CD1c-positive myeloid dendritic cell (primary cell): ENCODE results near the gene GALNT17.

Experiments used
- DNase-seq: peaks from one replicate; pipeline ENCODE4 v3.0.0-alpha.2; 2016; ENCODE audit errors: extremely low spot score

The GALNT17 gene

DNA sequence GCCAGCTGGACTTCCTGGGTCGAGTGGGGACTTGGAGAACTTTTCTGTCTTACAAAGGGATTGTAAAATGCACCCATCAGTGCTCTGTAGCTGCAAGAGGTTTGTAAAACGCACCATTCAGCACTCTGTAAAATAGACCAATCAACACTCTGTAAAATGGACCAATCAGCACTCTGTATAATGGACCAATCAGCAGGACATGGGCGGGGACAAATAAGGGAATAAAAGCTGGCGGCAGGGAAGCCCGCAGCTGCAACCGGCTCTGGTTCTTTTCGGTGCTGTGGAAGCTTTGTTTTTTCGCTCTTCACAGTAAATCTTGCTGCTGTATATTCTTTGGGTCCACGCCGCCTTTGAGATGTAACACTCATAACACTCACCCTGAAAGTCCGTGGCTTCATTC is 151.9 kb downstream of the GALNT17 start:
- DNase-seq: no peak

DNA sequence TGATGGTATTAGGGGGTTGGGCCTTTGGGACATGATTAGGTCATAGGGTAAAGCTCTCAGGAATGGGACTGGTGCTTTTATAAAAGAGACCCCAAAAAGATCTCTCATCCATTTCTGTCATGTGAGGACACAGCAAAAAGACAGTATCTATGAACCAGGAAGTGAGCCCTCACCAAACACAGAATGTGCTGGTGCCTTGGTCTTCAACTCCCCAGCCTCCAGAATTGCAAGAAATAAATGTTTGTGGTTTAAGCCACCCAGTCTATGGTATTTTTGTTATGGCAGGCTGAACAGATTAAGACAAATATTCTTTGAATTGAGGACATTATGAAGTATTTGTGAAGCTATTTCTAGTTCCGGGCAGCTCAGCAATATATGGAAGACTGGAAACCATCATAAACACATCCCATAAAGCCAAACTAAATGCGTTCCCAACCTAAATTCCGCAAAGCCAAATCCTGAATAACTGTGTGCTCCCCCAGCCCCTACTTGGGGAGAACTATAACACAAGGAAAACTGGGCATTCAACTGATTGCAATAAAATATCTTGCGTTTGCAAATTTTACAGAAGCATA is 153.7 kb downstream of the GALNT17 start:
- DNase-seq: no peak

DNA sequence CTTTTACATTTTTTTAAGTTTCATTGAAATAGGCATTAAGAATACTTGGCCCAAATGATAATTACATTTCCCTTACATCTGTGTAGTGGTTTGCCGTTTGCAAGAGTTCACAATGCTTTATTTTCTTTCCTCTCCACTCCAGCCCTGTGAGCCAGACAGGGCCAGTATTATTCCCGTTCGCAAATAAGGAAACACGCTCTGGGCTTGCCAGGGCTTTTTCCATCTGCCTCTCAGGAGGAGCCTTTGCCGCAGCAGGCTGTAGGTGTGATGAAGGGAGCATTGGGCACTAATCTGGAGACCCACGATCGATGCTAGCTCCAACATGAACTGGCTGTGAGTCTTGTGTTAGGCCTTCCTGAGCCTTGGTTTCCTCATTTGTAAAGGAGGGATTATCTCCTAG is 154.4 kb downstream of the GALNT17 start:
- DNase-seq: no peak

DNA sequence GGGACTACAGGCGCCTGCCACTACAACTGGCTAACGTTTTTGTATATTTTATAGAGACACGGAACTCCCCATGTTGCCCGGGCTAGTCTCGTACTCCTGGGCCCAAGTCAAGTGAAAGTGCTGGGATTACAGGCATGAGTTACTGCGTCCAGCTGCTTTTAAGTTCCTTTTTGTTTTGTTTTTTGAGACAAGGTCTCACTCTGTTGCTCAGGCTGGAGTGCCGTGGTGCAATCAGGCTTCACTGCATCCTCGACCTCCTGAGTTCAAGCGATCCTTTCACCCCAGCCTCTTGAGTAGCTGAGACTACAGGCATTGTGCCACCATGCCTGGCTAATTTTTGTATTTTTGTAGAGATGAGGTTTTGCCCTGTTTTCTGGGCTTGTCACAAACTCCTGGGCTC is 155.0 kb downstream of the GALNT17 start:
- DNase-seq: no peak

DNA sequence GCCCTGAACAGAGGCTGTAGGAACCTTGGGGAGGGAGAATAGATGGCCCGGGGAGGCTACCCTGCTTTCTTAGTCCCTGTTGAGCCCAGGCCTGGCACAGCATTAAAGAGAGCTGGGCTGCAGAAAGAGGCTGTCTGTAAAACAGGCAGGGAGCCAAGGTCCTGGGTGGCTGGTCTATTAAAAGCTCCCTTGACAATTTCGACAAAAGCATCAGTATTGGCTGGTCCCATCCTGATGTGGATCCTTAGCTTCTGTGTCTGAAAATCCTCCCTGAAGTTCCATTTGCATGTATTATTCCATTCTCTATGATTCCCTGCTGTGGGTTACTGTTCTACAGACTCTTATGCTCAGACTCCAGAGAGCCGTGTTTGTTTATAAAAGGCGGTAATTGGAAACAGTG is 158.5 kb downstream of the GALNT17 start:
- DNase-seq: no peak

DNA sequence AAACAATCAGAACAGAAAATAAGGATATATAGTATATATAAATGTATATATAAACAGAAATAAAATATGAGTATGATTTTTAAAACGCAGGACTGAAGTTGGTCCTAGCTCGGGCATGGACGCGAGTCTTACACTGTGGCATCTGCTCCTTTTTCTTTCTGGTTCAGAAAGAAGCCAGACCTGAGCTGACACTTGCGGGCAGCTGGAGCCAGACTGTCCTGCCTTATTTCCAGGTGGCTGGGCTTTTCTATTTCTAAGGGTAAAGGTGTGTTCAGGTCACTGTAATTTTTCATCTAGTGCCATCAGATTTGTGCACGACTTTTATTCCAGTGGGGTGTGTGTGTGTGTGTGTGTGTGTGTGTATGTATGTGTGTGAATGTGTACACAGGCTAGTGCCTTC is 166.4 kb downstream of the GALNT17 start:
- no peak for DNase-seq

DNA sequence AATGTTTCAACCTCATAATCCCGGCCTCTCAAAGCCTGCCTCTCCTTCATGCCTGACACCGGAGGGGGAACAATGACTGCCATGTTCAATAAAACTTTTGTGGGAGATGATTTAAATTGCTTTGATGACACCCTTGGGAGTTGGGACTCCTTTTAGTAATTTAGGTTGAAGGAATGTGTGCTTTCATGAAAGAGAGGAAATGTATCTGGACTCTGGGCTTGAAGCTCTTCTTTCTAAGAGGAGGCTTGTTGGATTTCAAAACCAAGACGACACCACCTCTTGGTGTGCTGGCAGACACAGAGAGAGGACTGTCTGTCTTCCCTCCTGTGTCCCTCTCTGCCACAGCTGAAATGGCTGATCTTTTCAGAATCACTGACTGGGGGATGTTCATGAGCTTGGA is 168.1 kb downstream of the GALNT17 start:
- DNase-seq: no peak

DNA sequence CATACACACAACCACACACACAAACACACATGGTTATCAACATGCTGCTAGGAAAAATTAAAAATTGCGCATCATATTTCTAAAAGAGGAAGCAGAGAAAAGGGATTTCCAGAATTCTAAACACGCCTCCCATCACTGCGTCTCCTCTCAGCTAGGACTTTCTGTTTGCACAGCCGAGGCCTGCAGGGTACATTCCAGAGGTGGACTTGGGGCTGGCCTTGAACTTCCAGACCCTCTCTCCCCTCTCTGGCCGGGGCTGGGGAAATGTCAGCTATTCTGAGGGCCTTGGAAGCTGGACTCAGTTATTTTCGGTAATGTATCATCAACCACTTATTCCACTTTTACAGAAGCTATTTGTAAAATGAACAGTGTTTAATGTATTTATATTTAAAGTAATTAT is 168.7 kb downstream of the GALNT17 start:
- no peak for DNase-seq

DNA sequence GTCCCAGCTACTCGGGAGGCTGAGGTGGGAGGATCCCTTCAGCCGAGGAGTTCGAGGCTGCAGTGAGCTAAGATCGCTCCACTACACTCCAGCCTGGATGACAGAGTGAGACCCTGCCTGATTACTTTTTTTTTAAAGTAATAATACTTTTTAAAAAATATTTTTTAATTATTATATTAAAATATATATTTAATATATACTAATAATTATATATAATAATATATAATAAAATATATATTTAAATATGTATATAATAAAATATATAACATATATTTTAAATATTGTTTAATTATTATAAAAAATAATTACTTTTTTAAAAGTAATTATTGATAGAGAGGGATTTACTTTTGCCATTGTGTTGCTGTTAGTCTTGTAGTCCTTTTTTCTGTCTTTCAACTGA is 169.2 kb downstream of the GALNT17 start:
- no peak for DNase-seq

DNA sequence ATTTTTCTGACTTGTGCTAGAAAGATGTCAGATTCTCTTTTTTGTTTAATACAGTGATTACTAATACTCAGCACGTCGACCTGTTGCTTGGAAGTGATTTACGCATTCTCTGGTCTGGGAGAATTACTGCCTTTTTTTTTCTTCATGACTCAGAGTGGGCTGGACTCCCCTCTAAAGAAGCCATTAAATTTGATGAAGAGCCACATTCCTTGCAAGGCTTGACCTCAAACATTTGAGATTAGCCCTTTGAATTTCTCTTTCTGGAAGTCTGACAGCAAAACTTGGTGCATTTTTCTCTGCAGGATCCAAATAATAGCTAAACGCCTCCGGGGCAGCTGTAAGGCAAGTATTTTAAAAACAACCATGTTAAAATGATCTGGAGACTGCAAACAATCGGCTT is 171.6 kb downstream of the GALNT17 start:
- no peak for DNase-seq

DNA sequence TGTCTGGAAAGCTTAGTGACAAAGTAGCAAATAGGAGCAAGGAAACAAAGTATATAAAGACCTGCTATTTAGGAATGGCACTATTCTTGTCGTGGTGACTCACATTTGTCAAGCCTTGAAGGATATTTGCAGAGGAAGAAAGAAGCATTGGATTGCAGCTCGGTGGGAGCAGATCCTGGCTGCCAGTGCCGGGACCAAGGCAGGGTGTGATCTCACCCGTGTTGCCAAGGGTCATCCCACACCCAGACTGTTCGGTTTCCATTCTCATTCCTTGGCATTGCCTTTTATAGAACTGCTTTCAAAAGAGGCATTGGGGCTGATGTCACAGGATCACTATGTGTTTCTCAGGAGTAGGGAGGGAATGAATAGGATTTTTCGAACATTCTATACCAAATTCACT is 176.2 kb downstream of the GALNT17 start:
- DNase-seq: no peak

DNA sequence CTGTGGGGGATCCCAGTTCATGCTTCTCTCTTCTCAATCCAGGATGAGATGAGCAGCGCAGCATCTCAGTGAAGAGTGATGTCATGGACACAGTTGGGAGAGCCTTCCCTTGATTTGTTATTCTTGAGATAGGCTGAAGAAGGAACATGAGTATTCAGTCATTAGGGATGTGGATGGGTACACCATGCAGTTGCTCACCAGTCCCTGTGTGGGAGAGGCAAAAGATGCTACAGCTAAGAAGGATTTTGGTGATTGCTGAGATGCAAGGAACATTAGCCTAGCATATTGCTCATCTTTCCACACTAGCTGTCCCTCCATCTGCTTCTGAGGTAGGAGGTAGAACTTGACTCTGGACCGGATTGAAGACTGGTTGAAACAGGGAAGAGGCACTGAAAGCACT is 179.6 kb downstream of the GALNT17 start:
- DNase-seq: no peak

DNA sequence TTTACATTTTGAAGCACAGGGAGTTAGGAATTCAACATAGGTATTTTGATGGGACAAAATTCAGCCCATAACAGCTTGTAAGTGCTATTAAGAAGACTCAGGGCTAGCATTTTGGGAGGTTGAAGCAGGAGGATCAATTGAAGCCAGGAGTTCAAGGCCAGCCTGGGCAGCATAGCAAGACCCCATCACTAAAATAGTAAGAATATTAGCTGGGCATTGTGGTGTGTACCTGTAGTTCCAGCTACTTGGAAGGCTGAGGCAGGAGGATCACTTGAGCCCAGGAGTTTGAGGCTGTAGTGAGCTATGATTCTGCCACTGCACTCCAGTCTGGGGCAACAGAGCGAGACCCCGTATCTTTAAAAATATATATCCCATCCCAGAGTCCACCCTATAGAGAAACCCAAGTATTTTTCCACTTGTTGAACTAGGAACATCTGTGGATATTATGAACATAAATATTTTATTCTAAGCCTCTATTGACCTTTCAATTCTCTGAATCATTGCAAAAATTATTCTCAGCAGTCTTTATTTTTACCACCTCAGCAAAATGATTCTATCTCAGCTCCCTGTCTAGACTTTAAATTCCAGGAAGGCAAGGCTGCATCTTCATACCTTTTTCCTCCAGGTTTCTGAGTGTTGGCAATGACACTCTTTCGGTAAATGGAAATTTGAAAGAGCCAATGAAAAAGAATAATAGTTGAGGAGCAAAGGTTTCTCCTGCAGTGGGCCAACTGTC is 181.0 kb downstream of the GALNT17 start:
- no peak for DNase-seq

DNA sequence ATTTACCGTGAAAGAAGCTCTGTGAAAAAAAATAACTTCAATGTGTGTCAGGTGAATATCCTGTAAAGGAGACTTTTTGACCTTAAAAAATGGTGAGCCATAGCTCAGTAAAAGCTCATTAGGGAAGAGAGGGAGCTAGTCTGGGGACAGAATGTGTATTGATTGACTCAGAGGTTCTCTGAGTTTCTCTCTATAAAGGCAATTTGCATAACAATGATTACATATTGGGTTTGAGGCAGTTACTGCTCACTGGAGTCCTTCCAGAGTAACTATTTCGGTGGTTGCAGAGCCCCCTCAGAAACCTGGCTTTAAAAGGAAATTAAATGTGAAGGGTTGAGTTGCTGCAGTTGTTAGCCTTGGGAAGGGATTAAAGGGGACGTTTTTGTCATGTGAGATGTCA is 181.6 kb downstream of the GALNT17 start:
- no peak for DNase-seq

DNA sequence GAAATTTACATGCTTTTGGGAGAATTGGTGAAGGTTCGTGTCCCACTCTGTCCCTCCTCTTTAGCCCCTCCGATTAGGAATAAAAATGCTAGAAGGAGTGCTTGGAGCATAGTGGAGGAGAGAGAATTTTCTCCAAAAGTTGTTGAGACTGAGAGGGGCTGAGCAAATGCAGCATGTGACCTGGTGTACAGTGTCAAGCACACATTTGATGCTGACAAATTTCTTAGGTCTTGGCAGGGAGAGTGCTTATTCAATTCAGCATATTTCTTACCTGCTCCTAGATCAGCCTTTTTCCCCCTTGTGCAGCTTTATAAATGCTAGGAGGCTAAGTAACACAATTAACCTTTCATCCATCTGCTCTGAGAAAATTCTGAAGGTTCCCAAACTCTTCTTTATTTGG is 189.0 kb downstream of the GALNT17 start:
- DNase-seq: no peak

DNA sequence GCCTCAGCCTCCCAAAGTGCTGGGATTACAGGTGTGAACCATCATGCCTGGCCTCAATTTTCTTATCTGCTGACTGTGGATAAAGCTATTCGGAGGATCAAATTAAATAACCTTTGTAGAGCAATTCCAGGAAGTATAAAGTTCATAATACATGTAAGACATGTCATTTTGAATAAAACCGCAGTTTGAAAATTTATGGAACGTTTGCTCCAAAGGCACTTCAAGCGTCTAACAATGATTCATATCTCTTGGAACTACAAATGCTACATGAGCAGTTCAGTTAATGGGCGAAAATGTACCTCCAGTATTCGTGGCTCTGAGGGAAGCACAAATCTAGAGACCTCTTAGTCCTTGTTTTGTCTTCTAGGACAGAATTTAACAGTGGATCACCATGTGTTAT is 190.3 kb downstream of the GALNT17 start:
- DNase-seq: no peak

DNA sequence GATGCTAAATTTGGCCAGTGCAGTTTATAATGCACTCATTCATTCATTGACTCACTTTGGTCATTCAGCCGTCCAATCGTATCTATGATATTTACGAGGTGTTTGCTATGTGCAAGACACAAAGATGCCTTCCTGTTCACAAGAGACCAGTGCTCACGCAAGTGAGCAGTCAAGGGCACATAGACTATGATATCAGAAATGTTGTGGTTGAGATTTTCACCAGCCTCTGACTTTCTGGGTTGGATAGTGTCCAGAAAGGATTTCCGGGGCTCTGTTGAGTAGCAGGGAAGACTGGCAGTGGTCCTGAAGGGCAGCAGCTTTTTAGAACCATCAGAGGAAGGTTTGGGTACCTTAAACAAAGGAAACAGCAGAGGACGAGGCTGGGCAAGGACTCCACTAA is 191.8 kb downstream of the GALNT17 start:
- no peak for DNase-seq

DNA sequence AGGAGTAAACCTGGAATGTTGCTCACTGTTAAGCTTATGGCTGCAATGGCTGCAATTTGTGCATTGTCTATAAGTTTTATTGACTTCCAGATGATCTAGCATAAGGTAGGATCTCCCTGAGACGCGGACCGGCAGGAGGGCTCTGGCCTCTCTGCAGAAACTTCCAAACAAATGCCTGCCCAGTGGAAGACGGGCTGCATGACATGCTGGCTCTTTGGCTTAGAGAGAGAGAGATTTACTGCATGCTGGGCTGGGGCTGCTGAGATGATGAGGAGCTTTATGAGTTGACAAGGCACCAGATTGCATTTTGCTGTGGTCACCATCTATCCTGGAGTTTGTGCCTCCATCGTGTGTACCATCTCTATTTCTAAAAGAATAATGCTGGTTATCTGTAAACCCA is 193.2 kb downstream of the GALNT17 start:
- DNase-seq: no peak

DNA sequence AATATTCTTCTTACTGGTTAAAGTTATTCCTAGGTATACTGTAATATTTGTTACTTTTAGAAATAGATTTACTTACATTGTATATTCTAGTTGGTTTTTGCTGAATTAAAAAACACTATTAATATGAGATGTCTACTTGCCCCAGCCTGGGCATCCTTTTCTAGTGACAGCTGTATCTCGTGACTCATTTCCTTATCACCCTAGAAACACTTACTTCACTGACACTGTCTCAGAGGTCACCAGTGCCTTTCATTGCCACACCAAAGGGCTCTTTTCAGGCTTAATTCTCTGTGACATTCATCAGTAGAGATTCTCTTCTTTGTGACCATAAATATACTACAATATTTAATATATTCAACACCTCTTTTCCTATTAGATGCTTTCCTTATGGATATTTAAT is 194.7 kb downstream of the GALNT17 start:
- DNase-seq: no peak

DNA sequence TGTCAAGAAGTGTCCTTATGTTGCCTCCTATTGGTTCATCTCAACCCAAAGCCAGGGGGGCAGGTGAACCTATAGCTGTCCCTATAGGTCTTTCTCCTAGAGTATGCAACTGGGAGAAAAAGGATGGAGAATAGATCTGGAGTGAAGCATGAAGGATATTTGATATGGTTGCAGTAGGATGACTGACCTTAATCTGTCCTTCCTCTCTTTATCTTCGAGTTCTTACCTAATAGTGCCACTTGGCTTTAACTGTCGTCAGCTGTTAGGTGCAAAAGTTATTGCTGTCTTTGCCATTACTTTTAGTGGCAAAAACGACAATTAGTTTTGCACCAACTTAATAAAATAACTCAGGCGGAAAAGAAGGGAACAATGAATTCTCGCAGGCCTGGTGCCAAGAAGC is 196.0 kb downstream of the GALNT17 start:
- DNase-seq: no peak

DNA sequence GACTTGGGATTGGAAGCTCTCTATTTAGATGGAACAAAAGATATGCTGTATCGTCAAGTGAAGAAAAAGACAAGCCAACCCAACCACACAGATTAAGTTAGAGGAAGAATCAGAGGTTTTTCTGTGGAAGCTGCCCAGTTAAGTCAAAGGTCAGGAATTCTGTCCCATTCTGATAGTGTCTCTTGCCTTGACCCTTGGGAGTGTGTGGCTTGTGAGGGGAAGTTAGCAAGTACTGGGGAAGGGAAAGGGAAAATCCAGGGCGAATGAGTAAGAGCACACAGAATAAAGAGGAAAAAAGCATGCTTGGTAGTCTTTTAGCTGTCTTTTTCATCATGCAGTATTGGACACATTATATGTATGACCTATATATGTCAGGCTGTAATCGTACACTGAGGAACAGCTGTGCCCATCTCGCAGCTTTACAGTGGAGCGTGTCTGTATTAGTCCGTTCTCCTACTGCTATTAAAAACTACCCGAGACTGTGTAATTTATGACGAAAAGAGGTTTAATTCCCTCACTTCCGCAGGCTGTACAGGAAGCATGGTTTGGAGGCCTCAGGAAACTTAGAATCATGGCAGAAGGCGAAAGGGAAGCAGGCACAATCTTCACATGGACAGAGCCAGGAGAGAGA is 197.2 kb downstream of the GALNT17 start:
- no peak for DNase-seq

DNA sequence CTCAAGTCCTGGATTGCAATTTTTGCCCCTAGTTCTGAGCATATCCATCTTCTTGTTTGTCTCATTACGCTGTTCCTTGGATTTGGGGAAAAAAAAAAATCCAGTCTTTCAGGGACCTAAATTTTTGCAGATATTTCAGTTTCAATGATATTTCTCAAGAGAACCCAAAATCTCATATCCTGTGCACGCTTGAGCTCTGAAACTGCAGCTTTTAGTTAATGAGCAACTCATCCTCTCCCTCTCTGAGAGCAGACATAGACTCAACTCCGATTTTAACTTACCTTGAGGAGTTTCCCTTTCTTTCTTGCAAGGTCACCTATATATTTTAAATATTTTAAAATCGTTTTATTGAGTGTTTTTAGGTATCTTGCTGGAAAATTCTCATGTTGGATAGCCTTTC is 200.3 kb downstream of the GALNT17 start:
- DNase-seq: no peak

DNA sequence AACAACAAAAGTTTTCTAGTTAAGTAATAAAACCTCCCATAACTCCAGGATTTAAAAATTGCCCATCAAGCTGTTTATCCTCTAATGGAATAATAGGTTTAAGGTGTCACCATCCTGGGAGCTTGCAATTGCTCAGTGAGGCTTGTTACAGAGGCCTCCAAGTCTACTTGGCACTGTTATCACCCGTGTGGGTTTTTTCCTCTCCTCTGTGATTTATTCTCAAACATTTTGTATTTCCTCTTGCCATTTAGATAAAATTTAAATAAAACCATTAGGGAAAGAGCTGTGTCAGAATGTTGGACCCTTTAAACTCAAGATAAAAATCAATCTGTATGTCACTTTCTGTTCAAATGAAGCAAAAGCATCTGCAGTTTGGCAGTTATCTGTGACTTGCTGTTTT is 202.6 kb downstream of the GALNT17 start:
- no peak for DNase-seq

DNA sequence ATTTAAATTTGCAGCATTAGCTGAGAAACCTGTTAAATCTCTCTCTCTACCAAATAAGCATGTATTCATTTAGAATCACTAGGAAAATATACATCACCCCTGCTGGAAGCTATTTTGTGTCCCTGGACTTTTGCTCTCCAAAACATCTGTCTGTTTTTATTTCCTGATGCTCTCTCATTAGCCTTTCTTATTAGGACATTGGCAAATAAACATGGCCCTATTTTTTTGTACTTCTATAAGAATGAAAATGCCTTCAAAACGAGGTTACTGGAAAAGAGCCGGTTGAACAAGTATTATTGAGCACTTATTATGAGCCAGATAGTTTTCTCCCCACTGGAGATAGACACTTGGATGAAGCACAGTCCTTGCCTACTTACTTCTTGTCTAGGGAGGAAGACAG is 206.9 kb downstream of the GALNT17 start:
- DNase-seq: no peak
